Measurements from ENCODE around the gene BBX. TPM values are rescaled to one million over a fixed set of nuclear protein-coding genes. Genes with fewer than 3 reads are reported as not detected.

Gene BBX
- total RNA-seq, 2 donors from 2014 or later, result 94.7 to 226 TPM

DNA sequence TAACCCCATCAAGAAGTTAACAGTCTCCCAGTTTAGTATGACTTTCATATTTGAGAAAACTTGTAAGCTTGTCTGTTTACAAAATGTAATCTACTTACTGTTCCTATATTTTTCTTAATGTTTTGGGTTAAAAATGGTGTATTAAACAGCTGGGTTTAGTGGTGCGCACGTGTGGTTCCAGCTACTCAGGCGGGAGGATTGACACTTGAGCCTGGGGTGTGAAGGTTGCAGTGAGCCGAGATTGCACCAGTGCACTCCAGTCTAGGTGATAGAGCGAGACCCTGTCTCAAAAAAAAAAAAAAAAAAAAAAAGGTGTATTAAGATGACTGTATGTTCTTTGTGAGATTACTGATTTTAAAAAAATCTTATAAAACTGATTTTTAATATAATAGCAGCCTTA is 69.3 kb downstream of the BBX start:
- intact Hi-C loops (cut with DNase I), result no loop called here
- TF ChIP-seq POLR2AphosphoS5 (IDR thresholded peaks at IDR 0.05) (no peak), POLR2A (IDR thresholded peaks at IDR 0.05) (no peak)
- TF ChIP-seq, protein P1, sequence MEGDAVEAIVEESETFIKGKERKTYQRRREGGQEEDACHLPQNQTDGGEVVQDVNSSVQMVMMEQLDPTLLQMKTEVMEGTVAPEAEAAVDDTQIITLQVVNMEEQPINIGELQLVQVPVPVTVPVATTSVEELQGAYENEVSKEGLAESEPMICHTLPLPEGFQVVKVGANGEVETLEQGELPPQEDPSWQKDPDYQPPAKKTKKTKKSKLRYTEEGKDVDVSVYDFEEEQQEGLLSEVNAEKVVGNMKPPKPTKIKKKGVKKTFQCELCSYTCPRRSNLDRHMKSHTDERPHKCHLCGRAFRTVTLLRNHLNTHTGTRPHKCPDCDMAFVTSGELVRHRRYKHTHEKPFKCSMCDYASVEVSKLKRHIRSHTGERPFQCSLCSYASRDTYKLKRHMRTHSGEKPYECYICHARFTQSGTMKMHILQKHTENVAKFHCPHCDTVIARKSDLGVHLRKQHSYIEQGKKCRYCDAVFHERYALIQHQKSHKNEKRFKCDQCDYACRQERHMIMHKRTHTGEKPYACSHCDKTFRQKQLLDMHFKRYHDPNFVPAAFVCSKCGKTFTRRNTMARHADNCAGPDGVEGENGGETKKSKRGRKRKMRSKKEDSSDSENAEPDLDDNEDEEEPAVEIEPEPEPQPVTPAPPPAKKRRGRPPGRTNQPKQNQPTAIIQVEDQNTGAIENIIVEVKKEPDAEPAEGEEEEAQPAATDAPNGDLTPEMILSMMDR (IDR thresholded peaks at IDR 0.05), result no peak
- H3K9me3 ChIP-seq, result no peaks in the 10 kb centered on the region
- no peaks in the 10 kb centered on the region for H3K36me3 ChIP-seq
- no peak overlapping the region for H3K4me3 ChIP-seq
- WGBS, result 94% methylated on average over 5 of the region's 5 CpGs
- H3K27ac ChIP-seq, result no peak overlapping the region
- H3K27me3 ChIP-seq (replicated peaks; ENCODE audit: insufficient read depth), result no peaks in the 10 kb centered on the region
- DNase-seq (ENCODE audit: low spot score), result no peak
- H3K4me1 ChIP-seq (replicated peaks), result no peaks in the 10 kb centered on the region

DNA sequence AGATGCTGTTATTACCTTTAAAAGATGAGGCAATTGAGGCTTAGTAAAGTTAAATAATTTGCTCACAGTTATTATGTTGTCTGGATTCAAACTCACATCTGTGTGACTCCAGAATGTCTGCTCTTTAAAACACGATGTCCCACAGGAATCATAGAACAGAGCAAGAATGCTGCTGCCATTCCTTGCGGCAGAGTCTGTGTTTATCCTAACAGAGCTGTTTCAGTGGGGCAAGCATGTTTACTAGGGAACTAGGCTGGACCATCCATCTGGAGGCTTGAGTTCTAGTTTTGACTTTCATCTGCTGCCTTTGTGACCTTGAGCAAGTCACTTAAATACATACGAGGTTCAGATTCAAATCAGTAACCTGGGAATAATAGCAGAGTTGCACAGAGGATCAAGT is 72.1 kb downstream of the BBX start:
- intact Hi-C loops (cut with DNase I), result no loop called here
- H3K4me1 ChIP-seq (replicated peaks), result peaks cover 6% of the 10 kb centered on the region
- no peaks in the 10 kb centered on the region for H3K27me3 ChIP-seq (replicated peaks; ENCODE audit: insufficient read depth)
- H3K36me3 ChIP-seq, result no peaks in the 10 kb centered on the region
- H3K9me3 ChIP-seq, result no peaks in the 10 kb centered on the region
- TF ChIP-seq POLR2AphosphoS5 (IDR thresholded peaks at IDR 0.05), result no peak
- no peak overlapping the region for H3K4me3 ChIP-seq
- WGBS, result 81% methylated on average over 3 of the region's 3 CpGs
- no peak overlapping the region for H3K27ac ChIP-seq
- no peak for DNase-seq (ENCODE audit: low spot score)

DNA sequence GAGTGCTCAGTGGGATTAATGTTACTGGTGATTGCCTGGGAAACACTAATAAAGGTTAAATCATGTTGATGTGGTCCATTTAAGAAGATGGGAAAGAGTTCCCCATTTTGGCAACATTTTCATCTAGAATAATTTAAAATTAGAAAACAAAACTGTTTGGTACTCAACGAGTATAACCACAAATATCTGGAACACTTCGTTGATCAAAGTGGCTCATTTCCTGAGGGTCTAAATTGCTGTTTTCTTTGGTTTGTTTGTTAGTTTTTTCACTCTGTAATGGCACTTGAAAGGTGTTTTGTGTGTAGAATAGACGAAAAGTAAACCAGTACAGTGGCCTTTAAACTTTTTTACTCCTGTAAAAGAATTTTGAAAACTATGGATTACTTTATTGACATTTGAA is 73.9 kb downstream of the BBX start:
- H3K27me3 ChIP-seq (replicated peaks; ENCODE audit: insufficient read depth), result no peaks in the 10 kb centered on the region
- TF ChIP-seq, protein P1 (IDR thresholded peaks at IDR 0.05), result no peak
- no peak for TF ChIP-seq POLR2AphosphoS5 (IDR thresholded peaks at IDR 0.05)
- TF ChIP-seq POLR2A (IDR thresholded peaks at IDR 0.05), result no peak
- no peaks in the 10 kb centered on the region for H3K9me3 ChIP-seq
- H3K36me3 ChIP-seq, result no peaks in the 10 kb centered on the region
- WGBS, result 58% methylated on average over 3 of the region's 3 CpGs
- H3K4me1 ChIP-seq (replicated peaks), result peaks cover 6% of the 10 kb centered on the region
- no peak overlapping the region for H3K27ac ChIP-seq
- H3K4me3 ChIP-seq, result no peak overlapping the region
- intact Hi-C loops (cut with DNase I), result no loop called here
- no peak for DNase-seq (ENCODE audit: low spot score)

DNA sequence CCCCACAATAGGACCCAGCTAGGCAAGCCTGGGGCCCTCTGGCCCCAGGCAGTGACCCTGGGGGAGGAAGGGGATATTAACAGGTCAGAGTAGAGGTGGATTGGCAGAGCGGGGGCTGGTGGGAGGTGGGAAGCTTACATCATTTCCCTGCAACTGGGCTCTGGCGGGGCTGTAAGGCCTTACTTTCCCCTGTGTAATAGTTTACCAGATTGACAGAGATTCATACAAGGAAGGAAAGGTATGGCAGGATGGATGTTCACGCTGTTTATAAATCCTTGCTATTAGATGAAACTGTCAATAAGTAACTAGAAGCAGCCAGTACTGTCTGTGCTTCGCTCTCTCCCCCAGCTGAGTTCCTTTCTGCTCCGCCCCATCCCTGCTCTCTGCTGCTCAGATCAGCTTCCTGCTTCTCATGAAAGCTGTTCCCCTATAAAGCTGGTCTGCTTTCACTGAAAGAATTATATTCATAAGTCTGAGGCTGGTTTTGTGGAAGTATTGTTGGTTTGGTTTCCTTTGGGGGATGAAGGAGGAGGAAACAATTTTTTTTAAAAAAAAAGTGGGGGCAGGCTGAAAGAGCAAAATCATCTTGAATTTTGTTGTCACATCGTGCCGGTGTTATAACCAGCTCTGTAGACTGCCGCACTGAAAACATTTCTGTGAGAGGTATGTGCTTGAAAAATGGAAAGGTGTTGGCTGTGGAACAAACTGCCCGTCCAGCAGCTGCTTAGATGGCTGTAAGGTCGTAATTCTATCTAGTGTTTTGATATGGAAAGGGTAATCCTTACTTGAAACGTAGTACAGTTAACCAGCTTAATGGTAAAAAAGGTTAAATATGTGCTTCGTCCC is 76.4 kb downstream of the BBX start:
- peak overlapping the region; percentile 73 to 79 for H3K27ac ChIP-seq
- WGBS, result 4% methylated on average over 12 of the region's 12 CpGs
- peak overlapping the region; percentile 15 to 28 for H3K4me3 ChIP-seq
- H3K4me1 ChIP-seq (replicated peaks), result peaks cover 6% of the 10 kb centered on the region
- no peaks in the 10 kb centered on the region for H3K27me3 ChIP-seq (replicated peaks; ENCODE audit: insufficient read depth)
- no peaks in the 10 kb centered on the region for H3K36me3 ChIP-seq
- no peaks in the 10 kb centered on the region for H3K9me3 ChIP-seq
- DNase-seq (ENCODE audit: low spot score), result peak; percentile 66
- intact Hi-C loops (cut with DNase I), result no loop called here
- TF ChIP-seq POLR2AphosphoS5 (IDR thresholded peaks at IDR 0.05) (peak; percentile 46), POLR2A (IDR thresholded peaks at IDR 0.05) (no peak)

DNA sequence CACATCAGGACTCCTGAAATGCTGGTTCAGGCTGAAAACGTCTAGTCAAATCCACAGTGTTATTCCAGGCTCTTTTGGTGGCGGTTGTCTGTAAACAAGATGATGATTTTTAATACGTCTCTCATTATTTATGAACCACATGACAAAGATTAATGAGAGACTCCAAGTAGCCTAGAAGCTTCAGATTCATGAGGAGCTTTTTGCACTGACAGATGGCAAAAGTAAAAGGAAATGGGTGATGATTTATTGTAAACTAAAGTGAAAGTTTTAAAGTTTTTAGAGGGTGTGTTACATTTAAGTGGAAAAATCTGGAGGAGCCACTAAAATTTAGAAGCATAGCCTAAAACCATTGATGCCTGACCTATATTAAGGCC is 77.0 kb downstream of the BBX start:
- Histone ChIP-seq H3K9me3 (no peaks in the 10 kb centered on the region), H3K4me3 (peak overlapping the region; percentile 15 to 28), H3K4me1 (replicated peaks) (peaks cover 6% of the 10 kb centered on the region), H3K36me3 (no peaks in the 10 kb centered on the region), H3K27me3 (replicated peaks; ENCODE audit: insufficient read depth) (no peaks in the 10 kb centered on the region), H3K27ac (peak overlapping the region; percentile 73 to 79)
- 1% methylated on average over 3 of the region's 3 CpGs for WGBS
- TF ChIP-seq, protein P1 (IDR thresholded peaks at IDR 0.05), result no peak
- TF ChIP-seq POLR2AphosphoS5 (IDR thresholded peaks at IDR 0.05) (no peak), POLR2A (IDR thresholded peaks at IDR 0.05) (no peak)
- no peak for DNase-seq (ENCODE audit: low spot score)
- intact Hi-C loops (cut with DNase I), result no loop called here

DNA sequence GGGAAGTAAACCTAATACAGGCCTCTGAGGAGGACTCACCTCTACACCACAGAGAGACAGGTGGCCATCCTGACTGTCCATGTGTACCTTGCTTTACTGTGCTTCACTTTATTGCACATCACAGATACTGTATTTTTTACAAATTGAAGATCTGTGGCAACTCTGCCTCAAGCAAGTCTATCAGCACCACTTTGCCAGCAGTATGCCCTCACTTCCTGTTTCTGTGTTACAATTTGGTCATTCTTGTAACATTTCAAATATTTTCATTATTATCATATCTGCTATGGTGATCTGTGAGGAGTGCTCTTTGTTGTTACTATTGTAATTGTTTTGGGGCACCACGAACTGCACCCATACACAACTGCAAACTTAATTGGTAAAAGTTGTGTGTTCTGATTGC is 78.0 kb downstream of the BBX start:
- no peak for DNase-seq (ENCODE audit: low spot score)
- peaks cover 6% of the 10 kb centered on the region for H3K4me1 ChIP-seq (replicated peaks)

More for the DNA sequence above, 78.0 kb downstream of the BBX start:
- H3K27me3 ChIP-seq (replicated peaks; ENCODE audit: insufficient read depth), result no peaks in the 10 kb centered on the region
- no peaks in the 10 kb centered on the region for H3K9me3 ChIP-seq
- 100% methylated on average over 1 of the region's 1 CpG for WGBS
- intact Hi-C loops (cut with DNase I), result no loop called here
- TF ChIP-seq, protein P1 (IDR thresholded peaks at IDR 0.05), result no peak
- no peak for TF ChIP-seq POLR2A (IDR thresholded peaks at IDR 0.05)
- H3K4me3 ChIP-seq, result no peak overlapping the region
- H3K36me3 ChIP-seq, result no peaks in the 10 kb centered on the region
- H3K27ac ChIP-seq, result no peak overlapping the region
